NK-92 treated with Interleukin-12 subunit alpha and Interleukin-12 subunit beta, amount 100 ng/mL, for 24 hours (cell line): ENCODE data around the gene RNF215.
"Not testable (repeated sequence)": the region's sequence is repeated elsewhere in the genome, so short reads cannot be mapped to it uniquely, and the experiment has no call there.

Source experiments
- DNase-seq: peaks from one replicate; lab custom pipeline; 2025; lab: John Stamatoyannopoulos, UW

The RNF215 gene

DNA sequence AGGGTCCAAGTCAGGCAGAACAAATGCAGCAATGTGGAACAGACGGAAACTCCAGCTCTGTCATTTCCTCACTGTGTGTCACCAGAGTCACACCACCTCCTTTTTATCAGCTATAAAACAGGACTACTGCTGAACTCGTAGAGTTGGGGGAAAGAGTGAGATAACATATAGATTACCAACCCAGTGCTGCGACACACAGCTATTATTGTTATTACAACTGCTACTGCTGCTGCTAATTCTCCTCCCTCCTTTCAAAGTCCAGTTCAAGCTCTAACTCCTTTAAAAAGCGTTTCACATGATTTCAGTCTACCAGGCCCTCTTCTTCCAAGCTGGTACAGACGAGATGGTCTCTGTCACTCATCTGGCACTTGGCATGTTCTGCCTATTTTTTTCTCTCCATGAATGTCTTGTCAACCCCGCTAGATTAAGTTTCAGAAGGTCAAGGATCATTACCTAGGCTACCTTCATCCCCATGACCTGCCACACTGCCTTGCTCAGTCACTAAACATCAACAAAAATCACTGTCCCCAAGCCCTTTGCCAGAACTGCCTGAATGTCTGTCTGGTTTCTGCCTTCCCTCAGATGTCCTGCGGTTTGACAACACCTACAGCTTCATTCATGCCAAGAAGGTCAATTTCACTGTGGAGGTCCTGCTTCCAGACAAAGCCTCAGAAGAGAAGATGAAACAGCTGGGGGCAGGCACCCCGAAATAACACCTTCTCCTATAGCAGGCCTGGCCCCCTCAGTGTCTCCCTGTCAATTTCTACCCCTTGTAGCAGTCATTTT is 34.7 kb upstream of the RNF215 start:
- DNase-seq = no peak

DNA sequence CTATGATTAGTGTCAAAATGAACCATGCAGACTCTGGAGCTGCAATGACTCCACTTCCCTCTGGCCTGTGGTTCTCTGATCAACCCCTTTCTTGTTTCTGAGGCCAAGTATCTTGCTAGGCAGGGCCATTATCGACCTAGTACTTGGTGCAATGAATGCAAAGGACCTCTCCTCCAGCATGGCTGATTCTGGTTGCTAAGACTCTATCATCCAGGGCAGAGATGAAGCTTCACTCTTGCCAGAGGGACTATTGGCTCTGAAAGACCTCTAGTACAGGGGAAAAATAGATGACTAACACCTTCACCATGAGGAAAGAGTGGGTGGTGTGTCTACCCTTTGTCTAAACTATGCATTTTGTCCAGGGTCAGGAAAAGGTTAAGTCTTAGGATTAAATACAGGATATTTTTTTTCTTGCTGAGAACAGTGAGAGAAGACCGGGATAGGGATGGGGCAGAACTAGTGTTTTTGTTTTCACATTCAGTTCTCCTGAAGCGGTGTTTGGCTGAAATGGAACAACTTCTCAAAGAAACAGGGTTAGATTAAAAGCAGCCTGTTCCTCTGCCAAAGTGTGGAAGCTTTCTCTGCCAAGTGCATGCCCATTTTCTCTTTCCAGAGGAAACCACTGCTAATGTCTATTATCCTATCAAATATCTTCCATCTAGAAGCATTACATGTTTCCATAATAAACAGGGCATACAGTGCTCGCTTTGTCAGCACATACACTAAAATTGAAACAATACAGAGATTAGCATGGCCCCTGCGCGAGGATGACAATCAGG is 33.3 kb upstream of the RNF215 start:
- DNase-seq = no peak

DNA sequence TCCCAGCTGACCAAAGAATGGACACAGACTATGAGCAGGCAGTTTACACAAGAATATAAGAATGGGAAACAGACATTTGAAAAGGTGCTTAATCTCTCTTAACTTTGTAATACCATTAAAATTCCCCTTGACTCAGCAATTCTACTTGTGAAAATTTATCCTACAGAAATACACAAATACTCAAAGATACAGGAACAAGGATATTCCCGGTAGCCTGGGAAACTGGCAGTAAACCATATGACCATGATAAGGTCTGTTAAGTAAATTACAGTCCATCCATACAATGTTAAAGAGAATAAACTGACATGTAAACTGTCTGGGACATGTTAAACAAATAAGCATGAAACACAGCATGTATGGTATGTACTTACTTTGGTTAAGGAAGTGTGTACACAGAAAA is 29.6 kb upstream of the RNF215 start:
- no peak for DNase-seq

DNA sequence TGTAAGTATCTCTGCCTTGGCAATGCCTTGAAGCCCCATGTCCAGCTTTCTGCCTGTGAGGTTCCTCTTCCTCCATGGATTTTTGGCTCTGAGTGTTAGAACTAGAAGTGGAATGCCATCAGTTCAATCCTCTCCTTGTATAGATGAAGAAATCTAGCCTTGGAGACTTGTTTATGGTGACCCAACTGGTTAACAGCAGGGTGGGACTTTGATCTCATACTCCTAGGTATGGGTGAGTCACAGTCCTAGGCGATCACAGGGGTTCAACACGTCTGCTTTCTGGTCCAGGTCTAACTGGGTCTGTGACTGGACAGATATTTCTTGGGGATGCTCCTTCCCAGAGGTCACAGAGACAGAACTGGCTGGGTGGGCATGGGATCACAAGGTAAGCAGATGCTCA is 29.2 kb upstream of the RNF215 start:
- no peak for DNase-seq

DNA sequence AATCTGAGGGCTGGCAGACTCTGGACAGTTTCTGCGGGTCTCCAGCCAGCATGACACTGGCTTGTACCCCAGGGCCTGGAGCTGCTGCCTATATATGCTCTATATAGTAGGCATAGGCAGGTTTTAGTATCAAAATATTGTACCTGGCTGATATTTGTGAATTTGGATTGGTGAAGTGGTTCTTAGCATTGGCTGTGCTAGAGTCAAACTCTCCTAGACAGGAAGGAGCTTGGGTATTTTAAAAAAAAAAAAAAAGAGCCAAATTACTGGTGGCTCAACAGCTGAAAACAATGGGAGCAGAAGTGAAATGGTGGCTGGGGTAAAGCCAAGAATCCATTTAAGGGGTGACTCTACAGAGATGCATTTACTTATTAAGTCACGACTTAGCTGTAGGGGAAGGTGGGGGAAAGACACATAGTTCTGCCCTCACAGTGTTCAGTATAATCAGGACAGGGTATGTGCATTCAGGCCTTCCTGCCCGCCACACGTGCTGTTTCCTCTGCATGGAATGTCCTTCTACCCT is 27.4 kb upstream of the RNF215 start:
- DNase-seq = no peak

DNA sequence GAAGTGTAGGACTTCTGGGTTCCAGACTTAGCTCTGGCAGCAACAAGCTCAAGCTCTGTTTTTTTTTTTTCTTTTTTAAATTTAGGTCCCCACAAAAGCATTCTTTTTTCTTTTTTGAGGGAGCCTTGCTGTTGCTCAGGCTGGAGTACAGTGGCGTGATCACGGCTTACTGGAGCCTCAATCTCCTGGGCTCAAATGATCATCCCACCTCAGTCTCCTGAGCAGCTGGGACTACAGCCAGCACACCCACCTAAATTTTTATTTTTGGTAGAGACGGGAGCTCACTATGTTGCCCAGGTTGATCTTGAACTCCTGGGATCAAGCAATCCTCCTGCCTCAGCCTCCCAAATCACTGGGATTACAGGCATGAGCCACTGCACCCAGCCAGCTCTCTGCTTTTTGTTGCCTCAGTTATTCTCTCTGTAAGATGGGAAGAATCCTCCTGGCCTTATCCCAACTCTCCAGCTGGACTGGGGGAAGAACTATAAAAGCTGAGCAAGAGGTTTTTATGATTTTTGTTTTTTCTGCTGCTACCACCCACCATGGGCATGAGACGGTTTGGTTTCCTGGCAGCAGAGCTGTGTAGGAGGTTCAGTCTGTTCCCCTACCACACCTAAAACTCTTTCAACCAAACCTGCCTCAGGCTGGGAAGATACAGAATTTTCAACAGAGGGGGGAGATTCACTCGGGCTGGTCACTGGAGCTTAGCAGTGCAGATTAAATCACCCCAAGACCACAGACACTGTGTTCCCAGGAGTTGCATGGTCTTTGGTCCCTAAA is 26.7 kb upstream of the RNF215 start:
- no peak for DNase-seq

DNA sequence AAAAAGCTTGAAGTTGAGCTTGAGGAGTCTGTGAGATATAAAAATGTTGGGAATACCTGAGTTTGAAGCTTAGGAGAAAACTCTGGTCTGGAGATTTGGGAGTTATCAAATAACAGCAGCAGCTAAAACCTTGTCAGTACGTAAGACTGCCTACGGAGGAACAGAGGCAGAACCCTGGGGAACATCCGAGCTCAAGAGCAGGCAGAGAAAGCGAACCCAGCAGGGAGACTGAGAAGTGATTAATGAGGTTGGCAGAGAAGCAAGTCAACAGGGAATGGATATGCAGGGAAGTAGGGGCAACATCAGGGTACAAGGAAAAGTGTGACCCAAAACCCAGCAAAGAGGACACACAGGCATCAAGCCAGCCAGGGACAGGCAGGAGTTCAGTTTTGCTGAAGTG is 25.8 kb upstream of the RNF215 start:
- DNase-seq = no peak

DNA sequence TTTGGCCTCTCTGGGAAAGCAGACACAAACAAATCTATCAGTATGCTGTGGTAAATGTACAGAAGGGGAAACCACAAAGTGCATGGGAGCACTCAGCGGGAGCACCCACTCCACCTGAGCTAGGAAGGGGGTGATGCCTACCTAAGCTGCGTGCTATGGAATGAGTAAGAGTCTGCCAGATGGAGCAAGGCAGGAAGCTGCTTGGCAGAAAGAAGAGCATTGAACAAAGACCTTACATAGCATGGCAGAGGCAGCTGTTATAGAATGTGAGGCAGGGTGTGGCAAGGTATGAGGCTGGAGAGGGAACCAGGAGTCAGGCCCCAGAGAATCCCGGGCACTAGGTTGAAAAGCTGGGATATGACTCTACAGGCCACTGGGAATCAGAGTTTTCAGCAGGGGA is 24.6 kb upstream of the RNF215 start:
- no peak for DNase-seq

DNA sequence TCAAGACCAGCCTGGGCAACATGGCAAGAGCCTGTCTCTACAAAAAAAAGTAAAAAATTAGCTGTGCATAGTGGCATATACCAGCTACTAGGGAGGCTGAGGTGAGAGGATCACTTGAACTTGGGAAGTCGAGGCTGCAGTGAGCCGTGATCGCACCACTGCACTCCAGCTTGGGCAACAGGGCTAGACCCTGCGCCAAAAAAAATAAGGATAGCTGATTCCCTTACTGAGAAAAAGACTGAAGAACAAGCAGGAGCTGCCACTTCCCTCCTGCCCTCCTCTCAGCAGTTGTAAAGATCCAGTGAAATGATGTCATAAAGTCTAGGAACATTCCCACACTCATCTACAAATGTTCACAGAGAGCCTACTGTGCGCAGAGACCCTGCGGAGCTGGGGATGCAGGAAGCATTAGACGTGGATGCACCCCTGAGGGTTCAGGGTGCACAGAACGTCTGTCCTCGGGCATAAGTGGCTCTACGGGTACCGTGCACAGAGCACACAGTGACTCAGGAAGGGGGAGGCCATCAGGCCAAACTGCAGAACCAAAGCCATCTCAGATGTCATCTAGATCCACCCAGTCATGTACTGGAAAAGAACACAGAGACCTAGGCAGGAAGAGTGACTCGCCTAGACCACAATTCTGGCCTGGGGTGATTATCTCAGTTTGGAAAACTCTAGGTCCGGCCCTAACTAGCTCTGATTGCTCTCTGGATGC is 21.3 kb upstream of the RNF215 start:
- DNase-seq = no peak

DNA sequence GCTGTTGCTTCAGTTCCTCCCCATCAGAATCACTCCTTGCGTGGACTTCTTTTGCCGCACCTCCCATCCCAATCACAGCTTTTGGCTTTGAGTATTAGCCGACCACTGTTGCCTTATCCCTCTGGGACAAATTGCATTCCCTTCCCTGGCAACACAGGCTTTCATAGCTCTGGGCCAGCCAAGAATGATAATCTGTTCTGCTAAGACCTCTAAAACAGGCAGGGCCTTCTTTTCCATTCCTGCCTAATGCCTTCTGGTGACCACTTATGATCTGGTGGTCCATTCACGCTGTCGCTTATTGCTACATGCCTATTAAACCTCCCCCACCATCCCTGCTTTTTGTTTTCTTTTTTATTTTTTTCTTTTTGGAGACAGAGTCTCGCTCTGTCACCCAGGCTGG is 19.2 kb upstream of the RNF215 start:
- no peak for DNase-seq

DNA sequence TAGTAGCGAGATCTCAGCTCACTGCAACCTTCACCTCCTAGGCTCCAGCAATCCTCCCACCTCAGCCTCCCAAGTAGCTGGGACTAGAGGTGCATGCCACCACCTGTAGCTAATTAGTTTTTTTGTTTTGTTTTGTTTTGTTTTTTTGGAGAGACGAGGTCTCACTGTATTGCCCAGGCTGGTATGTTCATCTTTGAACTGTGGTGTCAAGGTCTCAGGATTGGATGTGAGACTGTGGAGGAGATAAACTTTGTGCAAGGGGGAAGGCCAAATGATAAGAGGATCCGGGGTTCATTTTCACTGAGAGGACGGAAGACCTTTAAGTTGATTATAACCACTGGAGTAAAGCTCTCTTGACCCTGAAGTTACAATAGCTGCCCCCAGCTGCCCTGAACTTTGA is 18.5 kb upstream of the RNF215 start:
- no peak for DNase-seq

DNA sequence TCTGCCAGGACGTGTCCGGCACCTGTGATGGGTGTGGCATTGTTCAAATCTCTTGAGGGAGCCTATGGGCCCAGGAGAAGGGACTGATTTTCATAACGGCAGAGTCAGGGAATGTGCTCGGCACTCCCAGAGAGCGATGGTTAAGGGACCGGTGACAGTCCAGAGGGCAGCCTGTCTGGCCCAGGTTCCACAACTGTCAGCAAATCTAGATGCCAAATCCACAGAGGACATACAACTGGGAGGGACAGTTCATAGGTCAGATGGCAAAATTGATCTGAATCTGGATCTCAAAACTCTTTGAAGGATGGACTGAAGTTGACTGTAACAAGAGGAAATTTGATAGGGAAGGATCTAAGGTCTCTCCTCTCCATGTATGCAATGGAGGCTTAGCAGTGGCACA is 17.1 kb upstream of the RNF215 start:
- DNase-seq = no peak

DNA sequence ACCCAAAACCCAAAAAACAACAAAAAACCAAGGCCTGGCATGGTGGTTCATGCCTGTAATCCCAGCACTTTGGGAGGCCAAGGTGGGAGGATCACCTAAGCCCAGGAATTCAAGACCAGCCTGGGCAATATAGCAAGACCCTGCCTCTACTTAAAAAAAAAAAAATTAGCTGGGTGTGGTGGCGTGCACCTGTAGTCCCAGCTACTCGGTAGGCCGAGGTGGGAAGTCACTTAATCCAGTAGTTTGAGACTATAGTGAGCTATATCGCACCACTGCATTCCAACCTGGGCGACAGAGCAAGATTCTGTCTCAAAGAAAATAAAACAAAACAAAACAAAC is 15.5 kb upstream of the RNF215 start:
- DNase-seq = not testable (repeated sequence)

DNA sequence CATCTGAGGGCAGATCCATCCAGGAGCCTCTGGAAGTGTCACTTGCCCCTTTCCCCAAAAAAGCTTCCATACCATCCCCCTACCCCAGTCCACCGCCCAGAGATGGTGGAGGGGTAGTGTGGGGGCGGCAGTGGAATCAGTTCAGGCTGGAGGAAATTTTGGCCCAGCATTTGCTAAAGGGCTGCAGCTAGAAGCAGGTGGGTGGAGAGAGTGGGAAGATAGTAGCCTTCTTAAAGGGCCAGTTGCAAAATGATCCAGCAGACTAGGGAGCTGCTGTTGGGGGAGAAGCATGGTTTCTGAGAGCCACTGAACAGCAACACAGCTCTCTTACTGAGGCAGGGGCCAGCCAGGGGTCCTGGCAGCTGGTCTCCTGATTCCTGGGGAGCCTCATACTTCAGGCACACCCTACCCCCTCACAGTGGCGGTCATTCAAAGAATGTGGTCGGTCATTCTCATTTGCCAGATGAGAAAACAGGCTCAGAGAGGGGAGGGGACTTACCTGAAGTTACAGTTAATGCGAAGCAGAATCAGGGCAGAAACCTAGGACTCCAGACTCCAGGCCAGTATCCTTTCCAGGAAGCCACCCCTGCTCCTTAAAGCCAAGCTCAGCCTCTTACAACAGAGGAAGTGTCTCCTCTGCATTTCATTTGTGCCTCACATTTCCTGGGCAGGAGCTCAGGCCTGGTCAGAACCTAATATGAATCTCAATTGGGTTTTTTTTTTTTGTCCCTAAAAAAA is 15.0 kb upstream of the RNF215 start:
- no peak for DNase-seq

DNA sequence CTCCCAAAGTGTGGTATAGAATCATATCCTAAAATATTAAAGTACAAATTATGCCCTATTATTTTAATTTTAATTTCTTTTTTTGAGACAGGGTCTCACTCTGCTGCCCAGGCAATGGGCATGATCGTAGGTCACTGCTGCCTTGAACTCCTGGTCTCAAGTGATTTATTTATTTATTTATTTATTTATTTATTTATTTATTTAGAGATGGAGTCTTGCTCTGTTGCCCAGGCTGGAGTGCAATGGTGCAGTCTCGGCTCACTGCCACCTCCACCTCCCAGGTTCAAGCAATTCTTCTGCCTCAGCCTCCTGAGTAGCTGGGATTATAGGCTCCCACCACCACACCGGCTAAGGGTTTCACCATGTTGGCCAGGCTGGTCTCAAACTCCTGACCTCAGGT is 13.8 kb upstream of the RNF215 start:
- DNase-seq = not testable (repeated sequence)

DNA sequence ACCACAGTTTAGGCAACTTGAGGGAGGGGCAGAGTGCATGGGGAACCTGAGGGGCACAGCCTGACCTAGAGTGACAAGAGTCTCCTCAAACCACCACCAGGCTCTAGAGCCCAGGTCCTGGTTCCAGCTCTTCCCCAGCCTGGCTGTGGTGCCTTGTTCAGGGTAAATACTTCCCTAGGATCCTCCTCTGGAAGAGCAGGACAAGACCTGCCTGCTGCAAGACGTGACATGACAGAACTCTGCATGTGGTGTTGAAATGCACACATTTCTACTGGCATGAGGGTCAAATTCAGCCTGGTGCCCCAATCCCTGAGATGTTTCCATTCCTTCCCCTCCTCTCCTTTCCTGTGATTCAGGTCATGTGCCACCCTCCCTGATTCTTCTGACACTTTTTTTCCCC is 12.9 kb upstream of the RNF215 start:
- no peak for DNase-seq

DNA sequence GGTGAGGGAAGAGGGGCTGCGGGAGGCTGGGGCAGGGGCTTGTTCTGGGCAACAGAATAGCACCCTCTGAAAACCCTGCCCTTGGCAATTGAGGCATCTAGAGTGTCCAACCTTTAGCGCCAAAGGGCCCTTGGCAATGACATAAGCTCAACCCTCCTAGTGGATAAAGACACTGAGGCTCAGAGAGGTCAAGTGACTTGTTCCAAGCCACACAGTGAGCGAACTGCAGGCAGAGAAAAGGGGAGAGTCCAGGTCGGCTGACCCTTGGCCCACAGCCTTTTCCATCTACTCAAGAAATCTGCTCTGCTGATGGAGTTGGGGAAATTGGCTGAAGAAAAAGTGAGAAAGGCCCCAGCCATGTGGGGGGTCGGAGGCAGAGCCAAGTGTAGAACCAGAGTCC is 12.5 kb upstream of the RNF215 start:
- no peak for DNase-seq

DNA sequence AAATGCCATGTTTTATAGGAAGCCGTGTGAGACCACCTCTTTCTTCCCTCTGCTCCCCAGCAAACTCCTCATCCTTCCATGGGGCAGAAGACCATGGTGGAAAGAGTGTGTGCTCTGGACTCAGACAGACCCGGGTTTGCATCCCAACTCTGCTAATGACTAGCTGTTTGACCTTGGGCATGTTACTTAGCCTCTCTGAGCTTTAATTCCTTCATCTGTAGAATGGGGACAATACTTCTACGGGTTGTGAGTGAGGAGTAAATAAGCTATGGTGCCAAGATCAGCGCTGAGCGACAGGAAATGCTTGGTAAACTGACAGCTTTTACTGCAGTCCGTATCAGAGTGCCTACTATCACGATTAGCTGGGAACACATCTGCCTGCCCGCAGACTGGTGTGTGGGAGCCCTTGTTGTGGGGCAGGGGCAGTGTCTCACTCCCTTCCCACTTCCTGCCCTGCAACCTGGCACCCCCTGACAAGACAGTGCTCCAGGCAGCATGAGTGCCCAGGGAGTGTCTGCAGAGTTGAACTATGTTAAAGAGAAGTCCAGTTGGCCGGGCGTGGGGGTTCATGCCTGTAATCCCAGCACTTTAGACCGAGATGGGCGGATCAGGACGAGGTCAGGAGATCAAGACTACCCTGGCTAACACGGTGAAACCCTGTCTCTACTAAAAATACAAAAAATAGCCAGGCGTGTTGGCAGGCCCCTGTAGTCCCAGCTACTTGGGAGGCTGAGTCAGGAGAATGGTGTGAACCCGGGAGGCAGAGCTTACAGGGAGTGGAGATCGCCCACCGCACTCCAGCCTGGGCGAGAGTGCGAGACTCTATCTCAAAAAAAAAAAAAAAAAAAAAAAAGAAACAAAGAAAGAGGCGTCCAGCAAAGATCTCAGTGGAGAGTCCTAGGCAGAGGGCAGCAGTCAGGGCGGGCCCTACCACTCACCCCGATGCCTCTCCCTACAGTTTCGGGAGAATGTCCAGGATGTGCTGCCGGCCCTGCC is 11.8 kb upstream of the RNF215 start:
- DNase-seq = no peak

DNA sequence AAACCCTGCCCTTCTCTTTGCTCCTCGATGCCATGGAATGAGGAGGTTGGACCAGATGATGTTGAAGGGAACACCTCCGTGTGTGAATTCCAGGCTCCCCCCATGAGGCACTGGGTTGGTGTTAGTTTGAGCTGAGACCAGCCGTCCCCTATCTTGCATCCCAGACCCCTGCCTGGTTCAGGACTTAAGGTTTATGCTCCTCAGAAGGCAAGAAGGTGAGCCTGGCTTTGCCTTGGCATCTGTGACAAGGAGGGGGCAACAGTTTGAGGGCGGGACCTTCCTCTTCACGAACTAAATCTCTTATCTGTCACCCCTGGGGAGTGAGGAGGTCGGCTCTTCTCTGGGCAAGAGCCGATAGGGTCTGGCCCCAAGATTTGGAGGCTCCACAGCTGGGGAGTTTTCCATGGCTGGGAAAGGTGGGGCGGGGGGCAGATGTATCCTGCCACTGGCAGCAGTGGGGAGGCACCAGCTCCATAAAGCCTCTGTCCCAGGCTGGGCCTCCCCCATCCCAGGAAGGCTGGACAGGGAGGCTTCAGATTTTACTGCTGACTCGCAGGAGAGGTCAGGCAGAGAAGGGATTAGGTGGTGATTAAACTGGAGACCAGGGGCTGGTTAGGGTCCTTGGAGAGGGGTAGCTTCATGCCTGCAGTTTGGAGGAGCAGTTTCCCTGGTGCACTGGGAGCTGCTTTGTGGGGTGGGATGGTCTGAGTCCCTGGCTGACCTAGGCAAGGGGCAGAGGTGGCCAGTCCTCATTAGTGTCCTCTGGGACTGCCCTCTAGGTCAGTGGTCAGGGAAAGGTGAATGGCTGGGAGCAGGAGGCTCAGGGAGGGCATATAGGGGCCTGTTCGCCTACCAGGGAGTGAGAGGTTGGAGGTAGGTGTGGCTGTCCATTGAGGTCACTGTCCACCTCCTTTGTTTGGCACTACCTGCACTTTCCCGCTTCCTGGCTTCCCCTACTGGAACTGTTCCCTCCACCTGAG is 10.7 kb upstream of the RNF215 start:
- no peak for DNase-seq
